GM18858 (cell line): ENCODE measurements around the gene ANLN.
"Not testable (repeated sequence)": the region's sequence is repeated elsewhere in the genome, so short reads cannot be mapped to it uniquely, and the experiment has no call there.

Experiments
- ATAC-seq: cut with Tn5 transposase; IDR thresholded peaks from one replicate; pipeline ENCODE4 v1.9.1; 2021; ENCODE audit not compliant: unreplicated experiment

ANLN gene

DNA sequence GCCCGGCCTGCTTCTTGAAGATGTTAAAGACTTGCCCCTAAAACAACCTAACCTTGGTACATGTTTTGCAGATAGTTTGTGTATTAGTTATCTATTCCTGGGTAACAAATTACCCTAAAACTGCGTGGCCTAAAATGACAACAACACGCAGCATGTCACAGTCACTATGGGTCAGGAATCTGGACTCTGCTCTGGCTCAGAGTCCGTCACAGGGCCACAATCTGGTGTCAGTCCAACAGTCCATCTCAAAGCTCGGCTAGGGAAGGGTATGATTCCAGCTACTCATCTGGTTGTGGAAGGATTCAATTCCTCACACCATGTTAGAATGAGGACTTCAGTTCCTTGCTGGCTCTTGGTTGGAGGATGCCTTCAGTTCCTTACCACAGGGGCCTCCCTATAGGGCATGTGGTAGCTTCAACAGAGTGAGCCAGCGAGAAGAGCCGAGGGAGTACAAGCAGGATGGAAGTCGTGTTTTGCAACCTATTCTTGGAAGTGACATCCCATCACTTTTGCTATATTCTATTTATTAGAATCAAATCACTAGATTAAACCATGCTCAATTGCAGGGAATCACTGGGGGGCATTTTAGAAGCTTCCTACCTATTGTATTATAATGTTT, 71.3 kb downstream of the ANLN start:
- ATAC-seq, result no peak

DNA sequence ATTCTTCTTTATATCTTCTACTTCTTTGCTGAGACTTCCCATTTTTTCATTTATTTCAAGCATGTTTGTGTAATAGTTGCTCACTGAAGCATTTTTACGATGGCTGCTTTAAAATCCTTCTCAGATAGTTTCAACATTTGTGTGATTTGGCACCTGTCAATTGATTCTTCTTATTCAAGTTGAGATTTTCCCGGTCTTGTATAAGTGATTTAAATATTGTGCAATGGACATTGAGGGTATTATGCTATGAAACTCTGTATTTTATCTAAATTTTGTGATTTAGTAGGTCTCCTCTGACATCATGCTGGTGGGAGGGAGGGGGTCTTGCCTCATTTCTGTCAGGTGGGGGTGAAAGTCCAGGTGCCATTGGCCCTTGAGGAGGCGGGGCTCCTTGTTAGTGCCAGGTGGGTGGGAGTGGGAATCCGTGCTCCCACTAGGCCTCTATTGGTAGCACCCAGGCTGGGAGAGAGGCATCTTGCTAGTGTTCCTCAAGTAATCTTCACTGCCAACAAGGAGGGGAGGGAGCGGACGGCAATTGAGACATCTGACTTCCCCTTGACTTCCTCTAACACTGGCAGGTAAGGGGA, 73.0 kb downstream of the ANLN start:
- no peak for ATAC-seq

DNA sequence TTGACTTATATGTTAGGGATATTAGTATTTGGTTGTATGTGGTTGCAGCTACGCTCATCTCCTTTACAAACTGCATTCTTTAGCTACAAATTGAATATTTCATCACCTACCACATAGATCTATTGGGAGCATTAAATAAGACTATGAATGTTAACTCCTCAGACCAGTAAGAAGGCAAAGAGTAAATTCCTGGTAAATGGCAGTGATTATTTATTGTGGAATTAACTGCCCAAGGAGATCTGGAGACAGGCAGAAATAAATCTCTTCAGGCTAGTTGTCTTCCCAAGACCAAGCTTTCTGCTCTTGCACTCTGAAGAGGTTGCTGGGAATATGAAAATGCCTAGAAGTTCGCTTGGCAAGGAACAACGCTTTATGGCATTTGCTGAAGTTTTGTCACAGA, 74.6 kb downstream of the ANLN start:
- no peak for ATAC-seq

DNA sequence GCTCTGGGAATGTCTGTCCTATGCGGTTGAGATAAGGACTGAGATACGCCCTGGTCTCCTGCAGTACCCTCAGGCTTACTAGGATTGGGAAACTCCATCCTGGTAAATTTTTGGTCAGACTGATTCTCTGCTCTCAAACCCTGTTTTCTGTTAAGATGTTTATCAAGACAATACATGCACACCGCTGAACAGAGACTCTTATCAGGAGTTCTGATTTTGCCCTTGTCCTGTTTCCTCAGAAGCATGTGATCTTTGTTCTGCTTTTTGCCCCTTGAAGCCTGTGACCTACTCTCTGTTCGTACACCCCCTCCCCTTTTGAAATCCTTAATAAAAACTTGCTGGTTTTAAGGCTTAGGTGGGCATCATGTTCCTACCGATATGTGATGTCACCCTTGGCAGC, 76.3 kb downstream of the ANLN start:
- not testable (repeated sequence) for ATAC-seq

DNA sequence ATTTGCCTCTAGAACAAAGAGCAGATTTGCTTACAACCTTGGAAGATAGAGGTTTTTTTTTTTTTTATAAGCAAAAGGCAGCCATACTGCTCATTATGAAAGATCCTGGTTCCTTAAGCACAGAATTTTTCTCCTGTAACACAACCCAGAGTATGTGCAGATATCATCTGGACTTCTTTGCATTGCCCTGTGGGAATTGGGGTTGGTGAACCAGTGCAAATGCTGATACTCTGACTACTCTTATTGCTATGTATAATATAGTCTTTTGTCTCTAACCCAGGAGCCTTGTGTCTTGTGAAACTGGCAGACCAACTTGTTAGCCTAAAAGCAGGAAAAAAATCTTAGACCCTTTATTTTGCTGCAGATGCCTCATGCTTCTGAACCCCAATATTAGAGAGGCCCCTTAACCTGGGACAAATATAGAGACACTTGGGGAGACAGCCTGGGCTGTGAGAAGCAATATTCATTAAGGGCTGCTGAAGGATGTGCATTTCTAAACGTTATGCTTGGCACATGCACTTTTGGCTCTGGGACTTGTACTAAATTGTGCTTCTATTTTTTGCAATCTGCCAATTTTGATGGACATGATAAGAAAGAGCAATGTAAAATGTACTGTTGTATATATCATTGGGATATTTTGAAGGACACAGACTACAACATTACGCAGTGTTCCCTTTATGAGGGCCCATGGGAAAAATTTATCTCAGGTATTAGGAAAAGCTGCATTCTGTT, 78.9 kb downstream of the ANLN start:
- ATAC-seq, result no peak

DNA sequence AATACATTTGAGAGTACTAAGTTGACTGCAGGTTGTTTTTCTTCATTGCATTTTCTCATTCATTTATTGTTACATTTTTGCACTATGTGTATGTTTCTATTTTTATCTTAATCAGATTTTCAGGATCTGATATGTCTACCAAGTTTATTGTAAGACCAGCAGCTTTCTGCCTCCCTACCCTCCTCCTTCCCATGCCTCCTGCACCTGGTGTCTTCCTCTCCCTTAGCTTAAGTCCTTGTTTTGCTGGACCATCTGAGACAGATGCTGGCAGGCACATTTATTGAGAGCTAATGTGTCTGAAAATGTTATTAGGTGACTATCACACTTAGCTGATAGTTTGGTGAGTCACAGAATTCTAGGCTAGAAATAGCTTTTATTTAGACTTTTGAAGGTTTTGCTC, 79.6 kb downstream of the ANLN start:
- ATAC-seq, result no peak

DNA sequence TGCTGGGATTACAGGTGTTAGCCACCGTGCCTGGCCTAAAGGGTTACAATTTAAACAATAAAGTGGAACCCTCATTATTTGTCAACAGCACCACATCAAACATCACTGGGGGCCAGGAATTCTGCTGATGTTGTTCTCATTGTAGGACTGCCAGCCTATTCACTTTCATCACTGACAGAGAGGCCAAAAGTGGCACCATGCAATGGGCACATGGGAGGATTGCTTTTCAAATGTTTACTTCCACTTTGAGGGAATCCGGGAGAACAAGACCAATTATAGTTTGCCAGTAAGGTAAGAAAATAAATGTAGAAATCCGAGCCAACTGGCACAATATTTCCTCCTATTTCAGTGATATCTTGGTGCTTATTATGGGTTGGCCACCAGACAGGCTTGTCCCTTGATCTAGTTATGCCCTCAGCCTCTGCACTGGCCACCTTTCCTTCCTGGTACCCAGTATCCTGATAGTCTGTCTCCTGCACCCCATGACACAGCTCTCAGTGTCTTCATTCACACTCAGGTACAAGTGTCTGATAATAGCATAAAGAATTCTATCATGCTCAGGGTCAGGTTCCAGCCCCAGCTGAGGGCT, 82.6 kb downstream of the ANLN start:
- no peak for ATAC-seq

DNA sequence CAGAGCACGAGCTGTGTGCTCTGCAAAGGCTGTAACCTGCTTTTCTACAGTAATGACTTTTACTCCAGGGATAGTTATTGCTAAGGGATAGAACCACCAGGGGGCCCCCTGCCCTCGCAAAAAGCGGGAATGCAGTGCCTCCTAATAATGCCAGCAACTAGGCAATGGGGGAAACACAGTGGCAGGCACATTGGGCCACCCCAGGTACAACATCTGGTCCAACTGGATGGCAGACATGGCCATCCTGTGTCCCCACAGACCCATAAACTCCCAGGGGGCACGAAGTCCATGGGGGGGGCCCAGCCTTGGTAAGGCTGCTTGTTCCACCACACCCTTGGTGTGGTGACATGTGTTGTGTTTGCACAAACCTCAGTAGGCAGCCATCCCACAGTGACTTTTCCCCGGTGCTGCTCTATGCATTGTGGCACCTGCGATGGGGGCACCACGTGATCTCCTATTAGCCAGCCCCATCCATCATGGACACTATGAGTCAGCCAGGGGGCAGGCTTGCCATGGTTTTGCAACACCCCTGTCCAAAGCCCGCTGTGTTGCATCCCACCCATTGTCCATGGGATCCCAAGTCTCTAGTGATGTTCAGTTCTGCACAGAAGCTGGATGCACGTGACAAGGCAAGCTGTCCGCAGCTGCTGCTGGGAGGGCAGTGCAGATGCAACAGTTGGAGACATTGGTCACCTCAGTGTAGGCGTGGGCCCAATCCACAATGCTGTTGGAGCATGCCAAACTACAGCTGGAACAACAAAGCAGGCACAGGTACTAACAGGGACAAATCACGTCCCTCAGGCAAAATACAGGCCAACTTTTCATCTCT, 84.0 kb downstream of the ANLN start:
- ATAC-seq, result no peak

DNA sequence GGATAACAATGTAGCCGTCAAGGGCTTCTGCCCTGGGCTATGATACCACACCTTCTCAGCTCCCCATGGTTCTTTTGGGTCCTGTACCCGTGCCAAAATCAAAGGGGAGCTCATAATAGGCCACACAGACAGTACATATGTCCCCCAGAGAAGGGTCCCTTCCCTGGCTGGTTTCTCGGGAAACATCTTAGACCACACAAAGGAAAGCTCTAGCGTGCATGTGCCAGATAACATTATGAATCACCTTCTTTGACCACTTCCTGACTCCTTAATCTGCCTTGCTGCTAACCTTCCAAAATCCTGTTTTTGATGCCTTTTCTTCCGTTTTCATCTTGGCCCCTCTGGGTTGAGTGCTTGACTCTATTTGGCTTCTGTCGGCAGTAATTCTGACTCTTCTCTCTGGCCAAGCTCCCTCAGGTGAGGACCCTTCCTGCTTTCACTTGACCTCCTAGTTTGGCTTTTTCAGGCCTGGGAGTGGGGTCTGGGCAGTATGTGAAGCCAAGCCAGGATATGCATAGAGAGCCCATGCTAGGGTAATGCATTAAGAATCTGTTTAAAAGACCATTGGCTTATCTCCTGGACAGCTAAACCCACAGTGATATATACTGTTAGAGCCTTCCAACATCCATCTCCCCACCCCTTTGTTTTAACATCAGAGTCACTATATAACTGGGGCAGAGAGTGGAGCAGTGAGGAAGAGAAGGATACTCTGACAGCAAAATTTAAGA, 84.8 kb downstream of the ANLN start:
- no peak for ATAC-seq

DNA sequence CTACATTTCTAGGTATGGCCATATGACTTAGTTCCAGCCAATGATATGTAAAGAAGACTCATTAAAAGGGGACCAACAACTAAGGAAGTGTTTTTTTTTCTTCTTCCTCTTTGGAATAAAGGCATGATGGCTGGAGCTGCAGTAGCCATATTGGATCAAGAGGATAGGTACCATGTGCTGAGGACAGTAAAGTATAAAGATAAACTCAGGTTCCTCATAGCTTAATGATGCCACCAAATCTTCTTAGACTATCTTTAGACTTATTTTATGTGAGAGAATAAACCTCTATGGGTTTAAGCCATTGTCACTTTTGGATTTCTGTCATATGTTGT, 85.3 kb downstream of the ANLN start:
- ATAC-seq, result no peak

DNA sequence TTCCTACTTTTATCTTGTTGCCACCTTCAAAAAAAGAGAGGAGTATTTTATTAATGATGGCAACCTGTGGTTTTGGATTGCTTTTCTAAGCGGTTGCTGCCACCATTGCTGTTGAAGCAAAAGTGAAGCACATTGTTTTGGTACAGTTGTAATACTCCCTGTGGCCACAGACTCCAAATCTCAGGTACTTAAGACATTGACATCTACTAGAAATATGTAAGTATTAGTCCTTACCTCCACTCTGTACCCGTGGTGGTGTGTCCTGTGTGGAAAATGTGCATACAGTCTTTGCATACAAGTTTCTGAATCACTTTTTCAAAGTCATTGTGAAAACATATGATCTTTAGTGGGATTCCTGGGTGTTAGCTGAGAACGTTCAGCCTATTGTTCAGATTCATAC, 85.7 kb downstream of the ANLN start:
- no peak for ATAC-seq

DNA sequence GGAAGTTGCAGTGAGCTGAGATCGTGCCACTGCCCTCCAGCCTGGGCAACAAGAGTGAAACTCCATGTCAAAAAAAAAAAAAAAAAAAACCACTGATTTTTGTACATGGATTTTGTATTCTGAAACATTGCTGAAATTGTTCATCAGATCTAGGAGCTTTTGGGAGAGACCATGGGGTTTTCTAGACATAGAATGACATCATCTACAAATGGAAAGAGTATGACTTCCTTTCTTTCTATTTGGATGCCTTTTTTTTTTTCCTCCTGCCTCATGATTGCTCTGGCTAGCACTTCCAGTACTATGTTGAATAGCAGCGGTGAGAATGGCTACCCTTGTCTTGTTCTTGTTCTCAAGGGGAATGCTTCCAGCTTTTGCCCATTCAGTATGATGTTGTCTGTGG, 89.1 kb downstream of the ANLN start:
- ATAC-seq, result no peak

DNA sequence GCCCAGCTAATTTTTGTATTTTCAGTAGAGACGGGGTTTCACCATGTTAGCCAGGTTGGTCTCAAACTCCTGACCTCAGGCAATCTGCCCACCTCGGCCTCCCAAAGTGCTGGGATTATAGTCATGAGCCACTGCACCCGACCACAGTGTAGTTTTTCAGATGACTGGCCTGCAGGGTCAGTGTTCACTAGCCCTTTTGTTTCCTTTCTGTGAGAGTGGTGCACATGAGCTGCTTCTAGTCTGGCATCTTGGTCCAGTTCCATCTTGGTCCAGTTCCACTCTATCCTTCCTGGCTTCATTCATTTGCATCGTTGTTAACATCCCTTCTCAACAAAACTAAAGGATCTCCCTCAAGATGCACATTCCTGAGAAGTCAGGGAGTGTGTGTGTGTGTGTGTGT, 94.2 kb downstream of the ANLN start:
- ATAC-seq, result not testable (repeated sequence)

DNA sequence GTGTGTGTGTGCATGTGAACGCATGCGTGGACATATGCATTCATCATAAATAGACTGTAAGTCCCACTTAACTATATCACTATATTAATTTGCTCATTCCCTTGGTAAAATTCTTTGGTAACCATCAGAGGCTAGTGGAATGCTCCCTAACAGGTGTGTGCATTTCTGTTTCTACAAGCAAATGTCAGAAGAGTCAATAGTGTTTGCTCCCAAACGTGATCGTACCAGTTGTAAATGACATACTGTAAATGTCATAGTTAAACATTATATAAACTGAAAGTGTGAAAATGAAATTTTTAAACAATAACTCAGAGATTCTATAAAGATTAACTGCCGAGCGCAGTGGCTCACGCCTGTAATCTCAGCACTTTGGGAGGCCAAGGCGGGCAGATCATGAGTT, 94.6 kb downstream of the ANLN start:
- no peak for ATAC-seq

DNA sequence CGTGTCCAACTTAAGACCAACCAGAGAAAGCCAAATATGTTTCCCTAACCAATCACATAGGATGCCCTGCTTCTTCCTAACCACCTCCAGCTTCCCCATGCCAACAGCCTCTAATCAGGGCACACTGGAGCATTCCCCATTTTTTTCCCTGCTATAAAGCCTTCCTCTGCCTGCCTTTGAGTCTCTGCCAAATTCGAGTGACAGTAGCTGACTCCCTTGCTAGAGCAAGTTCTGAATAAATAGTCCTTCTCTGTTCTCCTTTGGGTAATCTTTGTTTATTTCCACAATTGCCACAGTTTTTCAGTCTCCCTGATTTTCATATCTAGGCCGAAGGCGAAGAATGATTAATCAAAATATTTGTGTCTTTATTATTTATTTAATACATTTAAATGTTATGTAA, 96.7 kb downstream of the ANLN start:
- ATAC-seq, result no peak

DNA sequence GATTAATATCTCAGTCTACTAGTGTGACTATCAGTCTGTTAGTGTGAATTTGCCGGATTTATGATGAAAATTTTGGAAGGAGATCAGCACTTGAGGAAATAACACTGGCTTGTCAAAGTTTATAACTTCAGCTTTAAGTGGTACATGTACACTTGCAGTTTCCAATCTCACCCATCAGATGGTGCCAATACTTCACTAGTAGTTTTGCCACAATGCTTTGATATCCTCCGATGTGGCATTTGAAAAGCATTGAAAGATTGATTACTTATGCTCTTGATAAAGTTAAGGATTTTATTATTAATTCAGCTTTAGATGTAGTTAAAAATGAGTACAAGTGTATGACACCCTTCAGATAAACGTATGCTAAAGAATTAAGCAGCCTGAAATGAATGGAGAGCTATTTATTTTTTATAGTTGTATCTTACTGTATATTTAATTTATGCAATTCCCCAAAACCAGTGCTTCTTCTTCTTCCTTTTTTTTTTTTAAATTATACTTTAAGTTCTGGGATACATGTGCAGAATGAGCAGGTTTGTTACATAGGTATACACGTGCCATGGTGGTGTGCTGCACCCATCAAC, 98.2 kb downstream of the ANLN start:
- no peak for ATAC-seq

DNA sequence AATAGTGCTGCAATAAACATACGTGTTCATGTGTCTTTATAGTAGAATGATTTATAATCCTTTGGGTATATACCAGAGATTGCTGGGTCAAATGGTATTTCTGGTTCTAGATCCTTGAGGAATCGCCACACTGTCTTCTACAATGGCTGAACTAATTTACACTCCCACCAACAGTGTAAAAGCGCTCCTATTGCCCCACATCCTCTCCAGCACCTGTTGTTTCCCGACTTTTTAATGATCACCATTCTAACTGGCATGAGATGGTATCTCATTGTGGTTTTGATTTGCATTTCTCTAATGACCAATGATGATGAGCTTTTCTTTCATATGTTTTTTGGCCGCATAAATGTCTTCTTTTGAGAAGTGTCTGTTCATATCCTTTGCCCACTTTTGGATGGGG, 99.0 kb downstream of the ANLN start:
- ATAC-seq, result not testable (repeated sequence)

DNA sequence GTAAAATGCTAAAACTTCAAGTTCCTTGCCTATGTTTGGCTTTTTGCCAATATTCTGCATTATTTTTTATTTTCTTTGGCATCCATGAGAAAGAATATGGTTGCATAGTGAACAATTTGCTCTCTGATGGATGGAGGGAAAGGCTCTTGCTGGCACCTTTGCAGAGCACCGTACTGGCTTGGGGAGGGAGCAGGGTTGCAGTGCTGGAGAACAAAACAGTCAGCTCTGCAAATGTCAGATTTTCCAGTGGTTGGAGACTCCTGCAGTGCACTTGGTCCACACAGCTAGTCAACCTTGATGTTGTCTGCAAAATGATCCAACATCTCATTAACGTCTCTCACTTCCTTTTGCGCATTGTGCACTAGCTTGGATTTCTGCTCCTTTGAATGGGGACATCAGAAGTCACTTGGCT, 100.8 kb downstream of the ANLN start:
- ATAC-seq, result no peak

DNA sequence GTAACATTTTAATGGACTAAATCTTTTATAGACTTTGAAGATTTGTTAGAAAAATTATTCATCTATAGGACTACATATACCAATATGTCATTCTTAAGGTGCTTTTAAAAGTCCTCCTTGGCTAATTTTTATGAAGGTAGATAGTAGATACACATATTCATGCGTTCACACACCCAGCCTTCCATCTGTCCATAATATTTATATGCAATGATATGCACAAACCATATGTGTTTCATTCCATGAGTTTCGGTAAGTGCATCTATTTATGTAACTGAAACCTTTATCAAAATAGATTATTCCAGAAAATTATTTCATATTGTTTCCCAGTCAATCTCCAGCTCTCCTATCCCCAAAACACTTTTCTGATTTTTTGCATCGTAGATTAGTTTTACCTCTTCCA, 101.7 kb downstream of the ANLN start:
- no peak for ATAC-seq

DNA sequence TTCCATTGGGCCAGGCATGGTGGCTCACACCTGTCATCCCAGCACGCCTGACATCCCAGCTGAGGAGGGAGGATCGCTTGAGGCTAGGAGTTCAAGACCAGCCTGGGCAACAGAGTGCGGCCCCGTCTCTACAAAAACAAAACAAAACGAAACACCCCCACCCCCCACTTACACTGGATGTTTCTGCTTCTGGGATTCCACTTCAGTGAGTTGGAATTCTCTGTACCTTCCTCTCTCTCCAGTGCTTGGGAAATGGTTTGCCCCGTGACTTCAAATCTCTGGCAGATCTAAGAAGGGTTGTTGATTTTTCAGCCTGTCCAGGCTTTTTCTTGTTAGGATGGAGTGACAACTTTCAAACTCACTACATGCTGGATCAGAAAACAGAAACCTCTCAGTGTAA, 106.9 kb downstream of the ANLN start:
- no peak for ATAC-seq
